H4 (cell line): Measurements from ENCODE around the gene ROR2. TPM values are rescaled to one million over a fixed set of nuclear protein-coding genes. Genes with fewer than 3 reads are reported as not detected.

Experiments
- DNase-seq: peaks from one replicate; pipeline ENCODE4 v3.0.0-alpha.2; 2015; ENCODE audit warnings: low spot score
- total RNA-seq: library from RNA; depleted of rRNA; stranded (reverse); fragments of >200 nt; shearing (Covaris generic); gene quantifications from 2 replicates; pipeline ENCODE4 v1.2.3, GENCODE V29; 2014

Gene ROR2
- total RNA-seq, 1 experiment from 2014 or later, result 1.8 TPM

GRCh38 chr9:91746904-91747303, 203.1 kb downstream of the ROR2 start:
- DNase-seq, result no peak

DNA sequence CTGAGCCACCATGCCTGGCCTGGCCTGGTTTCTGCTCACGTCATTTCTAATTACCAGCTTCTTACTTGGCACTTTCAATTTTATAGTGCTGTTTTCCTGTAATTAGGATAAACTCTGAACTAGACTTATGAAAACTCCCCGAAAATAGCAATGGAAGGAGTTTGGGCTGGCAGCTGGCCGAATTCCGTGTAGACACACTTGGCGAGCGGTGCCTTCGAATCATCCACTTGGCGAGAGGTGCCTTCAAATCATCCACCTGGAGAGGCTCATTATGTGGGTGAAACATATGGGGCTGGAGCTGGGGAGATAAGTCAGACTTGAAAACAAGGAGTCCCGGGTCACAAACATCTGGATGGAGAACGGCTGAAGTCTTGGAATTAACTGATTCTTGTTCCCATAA, 203.7 kb downstream of the ROR2 start:
- DNase-seq, result no peak

DNA sequence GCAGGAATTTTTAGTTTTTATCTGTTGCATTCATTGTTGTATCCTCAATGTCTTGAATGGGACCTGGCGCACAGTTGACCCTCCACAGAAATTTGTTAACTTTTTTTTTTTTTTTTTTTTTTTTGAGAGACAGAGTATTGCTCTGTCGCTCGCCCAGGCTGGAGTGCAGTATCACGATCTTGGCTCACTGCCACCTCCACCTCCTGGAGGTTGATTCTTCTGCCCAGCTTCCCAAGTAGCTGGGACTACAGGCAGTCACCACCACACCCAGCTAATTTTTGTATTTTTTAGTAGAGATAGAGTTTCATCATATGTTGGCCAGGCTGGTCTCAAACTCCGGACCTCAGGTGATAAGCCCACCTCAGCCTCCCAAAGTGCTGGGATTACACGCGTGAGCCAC, 205.9 kb downstream of the ROR2 start:
- DNase-seq, result no peak

DNA sequence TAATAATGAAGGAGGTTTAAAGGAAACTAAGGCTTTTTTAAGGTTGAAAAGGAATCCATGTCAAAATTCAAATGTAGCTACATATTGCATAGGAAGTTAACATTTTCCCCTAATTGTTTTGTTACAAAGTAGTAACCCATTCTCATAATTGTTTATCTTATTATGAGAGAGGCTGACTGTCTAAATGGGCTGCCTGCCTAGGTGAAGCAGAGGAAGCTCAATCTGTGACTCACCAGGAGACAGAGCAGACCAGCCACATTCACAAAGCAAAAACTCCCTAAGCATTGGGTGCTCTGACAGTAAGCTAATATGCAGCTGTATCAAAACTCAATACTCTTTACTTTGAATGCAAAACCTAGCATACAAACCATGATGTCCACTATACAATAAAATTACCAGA, 208.5 kb downstream of the ROR2 start:
- DNase-seq, result no peak

- DNase-seq, result no peak
Measured at GRCh38 chr9:91740701-91741100, 209.3 kb downstream of the ROR2 start.

GRCh38 chr9:91736898-91737601, 213.0 kb downstream of the ROR2 start:
- no peak for DNase-seq

GRCh38 chr9:91736311-91736710, 213.7 kb downstream of the ROR2 start:
- DNase-seq, result no peak

DNA sequence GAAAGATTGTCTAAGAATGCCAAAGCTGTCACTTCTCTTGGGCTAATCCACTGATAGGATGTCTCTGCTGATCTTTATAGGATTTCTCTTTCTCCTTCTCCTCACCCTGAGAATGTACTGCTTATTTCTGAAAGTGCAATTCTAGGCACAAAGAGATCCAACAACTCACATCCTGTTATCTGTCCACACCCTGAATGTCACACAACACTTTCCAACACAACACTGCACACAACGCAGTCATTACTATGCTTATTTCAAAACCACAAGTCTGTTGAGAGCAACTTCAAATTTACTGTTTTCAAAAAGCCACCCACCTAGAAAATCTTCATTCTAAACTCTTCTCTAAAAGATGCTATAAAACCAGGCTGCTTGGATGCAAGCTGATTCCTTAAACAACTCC, 215.0 kb downstream of the ROR2 start:
- no peak for DNase-seq

GRCh38 chr9:91734371-91734981, 215.6 kb downstream of the ROR2 start:
- peak; percentile 23 for DNase-seq

- DNase-seq, result no peak
Measured at GRCh38 chr9:91733006-91733624, 216.9 kb downstream of the ROR2 start.

- DNase-seq, result no peak
Measured at GRCh38 chr9:91732187-91733005, 217.6 kb downstream of the ROR2 start.

DNA sequence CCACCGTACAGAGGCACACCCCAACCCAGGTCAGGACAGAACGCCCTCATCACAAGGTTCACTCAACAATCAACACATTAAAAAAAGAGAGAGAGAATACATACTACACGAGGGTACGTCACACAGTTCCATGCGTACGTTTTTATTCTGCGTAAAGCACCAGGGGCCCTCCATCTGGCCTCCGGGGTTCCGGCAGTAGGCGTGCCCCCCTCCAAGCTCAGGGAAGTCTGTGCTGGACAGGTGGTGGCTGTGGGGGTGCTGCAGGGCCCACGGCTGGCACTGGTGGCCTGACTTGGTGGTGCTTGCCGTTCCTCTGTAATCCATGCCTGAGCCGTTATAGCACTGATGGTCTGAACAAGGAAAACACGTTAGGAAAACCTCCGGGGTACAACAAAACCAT, 219.2 kb downstream of the ROR2 start:
- no peak for DNase-seq

GRCh38 chr9:91729558-91729842, 220.5 kb downstream of the ROR2 start:
- DNase-seq, result no peak

DNA sequence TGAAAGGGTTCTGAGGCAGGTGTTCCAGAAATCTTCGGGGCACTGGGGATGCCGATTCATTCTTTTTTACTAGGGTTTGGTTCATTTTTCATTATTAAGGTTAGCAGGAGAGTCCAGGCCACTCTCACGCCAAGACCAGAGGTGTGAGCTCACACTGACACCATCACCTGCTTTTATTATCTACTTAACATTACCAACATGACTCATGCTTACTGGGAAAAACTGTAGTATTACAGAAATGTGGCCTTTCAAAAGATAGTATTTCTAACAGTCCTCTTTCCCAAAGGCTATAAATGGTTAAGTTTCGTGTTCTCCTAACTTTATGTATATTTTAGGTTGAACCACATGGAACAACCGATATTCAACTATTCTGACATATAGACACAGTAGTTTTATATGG, 222.1 kb downstream of the ROR2 start:
- DNase-seq, result no peak

DNA sequence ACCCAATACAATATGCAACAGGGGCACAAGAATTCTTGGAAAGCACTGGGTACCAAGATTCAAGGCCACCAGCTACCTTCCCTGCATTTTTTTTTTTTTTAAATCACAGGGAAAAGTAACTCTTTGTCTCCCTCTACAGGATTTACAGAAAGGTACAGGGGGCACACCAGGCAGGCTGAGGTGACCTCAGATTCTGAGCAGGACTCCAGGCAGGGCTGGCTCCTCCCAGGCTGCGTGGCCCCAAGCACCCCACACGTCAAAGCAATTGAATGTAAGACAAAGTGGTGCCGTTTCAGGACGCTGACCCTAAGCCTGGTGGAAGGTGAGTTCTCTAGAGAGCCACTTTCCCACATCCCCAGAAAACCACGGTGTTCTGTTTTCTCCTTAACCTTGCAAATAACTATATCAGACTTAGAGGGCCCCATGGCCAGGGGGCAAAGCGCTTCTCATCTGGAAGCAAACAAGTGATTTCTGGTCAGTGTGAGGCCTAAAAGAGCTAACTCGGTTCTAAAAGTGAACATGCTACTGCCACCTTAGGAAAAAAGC, 222.6 kb downstream of the ROR2 start:
- DNase-seq, result peak; percentile 38

DNA sequence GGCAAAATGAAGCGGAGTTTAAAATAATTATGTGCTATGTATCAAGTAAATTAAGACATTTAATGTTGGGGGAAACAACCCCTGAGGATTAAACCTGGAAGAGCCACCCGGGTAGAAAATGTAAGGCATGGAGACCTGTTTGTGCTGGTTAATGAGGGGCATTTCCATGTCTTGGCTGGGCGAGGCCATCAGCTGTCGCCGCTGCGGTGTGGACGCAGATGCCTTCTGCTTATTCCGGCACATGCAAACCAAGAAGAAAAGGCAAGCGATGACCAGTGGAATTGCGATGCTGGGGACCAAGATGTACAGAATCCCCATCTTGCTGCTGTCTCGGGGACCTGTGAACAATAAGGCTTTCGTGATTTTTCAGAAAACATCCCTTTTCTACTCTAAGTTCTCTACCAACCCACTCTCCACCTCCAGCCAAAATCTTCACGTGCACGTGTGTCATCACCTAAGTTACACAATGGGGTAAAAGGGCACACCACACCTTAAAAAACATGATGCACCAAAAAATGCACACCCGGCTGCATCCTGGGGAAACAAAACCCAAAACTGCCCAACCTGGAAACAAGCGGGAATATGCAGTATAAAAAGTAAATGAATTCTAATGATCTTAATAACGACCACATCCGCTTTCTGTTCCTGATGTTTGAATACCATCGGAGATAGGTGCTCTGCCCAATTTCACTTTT, 223.5 kb downstream of the ROR2 start:
- DNase-seq, result no peak

GRCh38 chr9:91725651-91726050, 224.4 kb downstream of the ROR2 start:
- DNase-seq, result no peak

DNA sequence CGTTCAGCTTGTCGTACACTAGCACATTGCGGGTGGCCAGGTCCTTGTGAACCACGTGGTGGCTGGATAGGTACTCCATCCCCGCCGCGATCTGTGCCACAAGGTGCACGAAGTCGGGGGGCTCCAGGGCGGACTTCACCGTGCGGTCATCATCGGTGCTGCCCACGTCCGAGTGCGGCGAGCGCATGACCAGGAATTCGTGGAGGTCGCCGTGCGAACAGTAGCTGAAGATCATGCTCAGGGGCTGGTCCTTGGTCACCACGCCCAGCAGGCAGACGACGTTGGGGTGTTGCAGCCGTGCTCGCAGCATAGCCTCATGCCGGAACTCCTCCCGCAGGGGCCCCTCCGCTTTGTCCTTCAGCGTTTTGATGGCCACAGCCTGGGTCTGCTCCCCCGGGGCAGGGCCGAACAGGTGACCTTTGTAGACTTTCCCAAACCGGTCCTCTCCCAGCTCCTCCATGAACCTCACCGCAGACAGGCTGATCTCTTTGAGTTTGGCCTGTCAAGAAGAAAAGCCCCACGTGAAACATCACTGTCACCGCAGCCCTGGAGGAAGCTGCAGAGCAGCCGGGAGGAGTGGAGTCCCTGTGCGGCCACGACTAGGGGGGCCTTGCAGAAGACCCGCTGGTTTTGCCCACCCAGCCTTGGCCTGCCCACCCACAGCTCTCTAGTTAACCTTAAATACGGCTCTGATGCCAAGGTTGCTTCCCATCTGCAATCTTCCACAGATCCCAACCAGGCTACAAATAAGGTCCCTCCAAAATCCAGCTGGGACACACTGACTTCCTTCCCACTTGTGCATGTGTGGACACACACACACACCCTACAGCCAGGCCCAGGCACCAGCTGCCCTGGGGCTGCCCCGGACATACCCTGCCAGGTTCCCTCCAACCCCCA, 225.2 kb downstream of the ROR2 start:
- no peak for DNase-seq

GRCh38 chr9:91724068-91724440, 226.0 kb downstream of the ROR2 start:
- no peak for DNase-seq

GRCh38 chr9:91723420-91724067, 226.5 kb downstream of the ROR2 start:
- DNase-seq, result no peak
